ENCODE data around the gene ANKS3.

The ANKS3 gene

GRCh38 chr16:4683255-4684057 lies 50.6 kb downstream of the ANKS3 start:
- DNase-seq: no peak

GRCh38 chr16:4682616-4683254 lies 51.3 kb downstream of the ANKS3 start:
- no peak for DNase-seq

GRCh38 chr16:4682084-4682591 lies 51.9 kb downstream of the ANKS3 start:
- no peak for DNase-seq

GRCh38 chr16:4681471-4682083 lies 52.5 kb downstream of the ANKS3 start:
- DNase-seq: no peak

- DNase-seq: no peak
Observed at GRCh38 chr16:4680673-4681470, 53.2 kb downstream of the ANKS3 start.

GRCh38 chr16:4679850-4680636 lies 54.0 kb downstream of the ANKS3 start:
- no peak for DNase-seq

- no peak for DNase-seq
Observed at GRCh38 chr16:4679156-4679849, 54.8 kb downstream of the ANKS3 start.

GRCh38 chr16:4678596-4678995 lies 55.5 kb downstream of the ANKS3 start:
- DNase-seq: no peak

- no peak for DNase-seq
Observed at GRCh38 chr16:4677994-4678393, 56.1 kb downstream of the ANKS3 start.

- DNase-seq: no peak
Observed at GRCh38 chr16:4677390-4677789, 56.7 kb downstream of the ANKS3 start.

- no peak for DNase-seq
Observed at GRCh38 chr16:4676831-4677230, 57.2 kb downstream of the ANKS3 start.

- DNase-seq: no peak
Observed at GRCh38 chr16:4675864-4676786, 57.9 kb downstream of the ANKS3 start.

- DNase-seq: no peak
Observed at GRCh38 chr16:4674926-4675530, 59.0 kb downstream of the ANKS3 start.

- DNase-seq: no peak
Observed at GRCh38 chr16:4673387-4674046, 60.6 kb downstream of the ANKS3 start.

- no peak for DNase-seq
Observed at GRCh38 chr16:4668313-4668960, 65.6 kb downstream of the ANKS3 start.

GRCh38 chr16:4667203-4667963 lies 66.7 kb downstream of the ANKS3 start:
- DNase-seq: no peak

- no peak for DNase-seq
Observed at GRCh38 chr16:4666537-4667202, 67.4 kb downstream of the ANKS3 start.
